Effector CD8-positive, alpha-beta T cell (primary cell): Measurements from ENCODE around the gene MAPK4.

Experiments used
- DNase-seq: peaks from one replicate; lab custom pipeline; 2025; lab: John Stamatoyannopoulos, UW

Gene MAPK4

DNA sequence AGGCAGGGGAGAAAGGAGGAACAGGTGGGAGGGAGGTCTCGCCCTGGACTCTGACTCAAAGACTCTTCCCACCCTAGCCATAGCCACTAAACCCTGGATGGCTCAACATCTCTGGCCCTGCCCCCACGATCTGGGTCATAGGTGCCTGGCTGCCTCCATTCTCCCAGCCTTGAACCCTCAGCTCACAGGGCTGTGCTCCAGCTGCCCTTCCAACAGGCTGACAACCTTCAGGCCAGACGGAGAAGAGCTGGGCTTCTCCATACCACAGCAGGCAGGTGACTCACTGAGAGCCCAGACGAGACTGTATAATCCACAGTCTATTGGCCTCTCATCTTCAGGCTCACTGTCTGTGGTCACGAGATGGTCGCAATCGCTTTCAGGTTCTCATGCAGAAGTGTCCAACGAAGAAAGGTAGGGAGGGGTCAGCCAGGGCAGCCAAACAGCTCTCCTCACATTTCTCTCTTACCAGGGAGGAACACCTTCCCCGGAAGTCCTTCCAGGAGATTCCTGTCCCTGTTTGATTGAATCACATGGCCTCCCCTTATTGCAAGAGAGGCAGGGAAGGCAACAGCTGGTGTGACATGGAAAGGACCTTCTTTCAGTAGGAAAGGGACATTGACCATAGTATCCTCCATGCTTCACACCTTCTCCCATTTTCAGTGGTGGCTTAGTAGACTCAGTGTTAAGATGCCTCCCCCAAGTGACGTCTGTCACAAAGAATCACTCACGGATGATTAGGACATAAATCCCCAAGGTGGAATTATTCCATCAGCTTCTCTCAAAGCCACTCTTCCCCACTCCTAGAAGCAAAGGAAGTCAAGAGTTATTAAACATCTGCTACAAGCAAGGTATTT is 159.8 kb downstream of the MAPK4 start:
- DNase-seq = no peak

- no peak for DNase-seq
Measured at GRCh38 chr18:50720325-50720674, 160.4 kb downstream of the MAPK4 start.

DNA sequence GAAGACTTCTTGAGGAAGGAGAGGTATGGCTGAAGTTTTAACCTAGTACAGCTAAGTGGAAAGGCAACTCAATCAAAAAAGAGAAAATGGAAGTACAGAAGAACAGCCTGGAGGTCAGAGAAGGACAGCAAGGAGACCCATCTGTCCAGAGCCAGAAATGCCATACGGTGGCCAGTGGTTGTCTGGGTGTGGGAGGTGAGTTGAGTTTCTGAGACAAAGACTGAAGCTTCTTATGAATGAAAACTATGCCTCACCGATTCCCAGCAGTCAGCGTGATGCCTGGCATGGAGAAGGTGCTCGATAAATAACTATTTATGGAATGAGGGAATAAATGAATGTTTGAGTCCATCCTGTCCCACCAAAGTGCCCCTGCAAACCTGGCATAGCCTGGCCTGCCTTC is 161.1 kb downstream of the MAPK4 start:
- no peak for DNase-seq

DNA sequence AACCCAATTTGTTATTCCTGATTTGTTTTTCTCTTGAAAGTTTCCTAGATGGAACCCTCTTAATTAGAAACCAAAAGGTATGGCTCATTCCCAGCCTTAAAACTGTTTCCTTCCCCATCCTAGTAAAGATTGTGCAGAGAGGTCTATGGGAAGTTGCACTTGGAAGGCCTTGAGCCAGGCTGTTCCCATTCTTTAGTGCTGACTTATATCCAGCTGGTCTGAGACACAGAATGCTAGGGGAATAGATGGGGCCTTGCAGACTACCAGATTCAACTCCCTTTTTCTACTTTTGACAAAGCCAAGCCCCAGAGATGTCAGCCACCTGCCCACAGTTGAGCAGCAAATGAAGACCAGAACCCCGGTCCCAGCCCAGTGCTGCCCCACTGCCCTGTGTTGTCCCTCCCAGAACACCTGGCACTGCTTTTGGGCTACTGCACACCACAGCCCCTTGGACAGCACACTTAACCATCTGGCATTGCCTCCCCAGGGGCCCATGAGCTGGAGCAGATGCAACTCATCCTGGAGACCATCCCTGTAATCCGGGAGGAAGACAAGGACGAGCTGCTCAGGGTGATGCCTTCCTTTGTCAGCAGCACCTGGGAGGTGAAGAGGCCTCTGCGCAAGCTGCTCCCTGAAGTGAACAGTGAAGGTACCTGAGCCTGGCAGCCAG is 161.7 kb downstream of the MAPK4 start:
- DNase-seq = no peak

DNA sequence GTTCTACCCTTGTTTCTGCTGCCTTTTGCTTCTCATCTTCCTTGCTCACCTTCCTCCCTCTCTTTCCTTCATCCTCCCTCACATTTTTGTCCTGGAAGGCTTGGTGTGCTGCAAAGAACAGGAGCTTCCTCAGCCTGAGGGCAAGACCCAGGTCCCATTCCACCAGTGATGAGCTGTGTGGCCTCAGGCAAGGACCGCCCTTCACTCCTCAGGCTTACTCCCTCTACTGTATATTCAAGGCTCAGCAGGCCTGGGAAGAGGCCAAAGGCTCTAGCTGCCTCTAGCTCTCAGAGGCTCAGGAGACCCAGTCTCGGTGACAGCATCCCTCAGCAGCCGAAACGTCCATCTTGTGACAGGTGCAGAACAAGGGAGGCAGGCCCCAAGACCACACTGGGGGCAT is 162.4 kb downstream of the MAPK4 start:
- no peak for DNase-seq

DNA sequence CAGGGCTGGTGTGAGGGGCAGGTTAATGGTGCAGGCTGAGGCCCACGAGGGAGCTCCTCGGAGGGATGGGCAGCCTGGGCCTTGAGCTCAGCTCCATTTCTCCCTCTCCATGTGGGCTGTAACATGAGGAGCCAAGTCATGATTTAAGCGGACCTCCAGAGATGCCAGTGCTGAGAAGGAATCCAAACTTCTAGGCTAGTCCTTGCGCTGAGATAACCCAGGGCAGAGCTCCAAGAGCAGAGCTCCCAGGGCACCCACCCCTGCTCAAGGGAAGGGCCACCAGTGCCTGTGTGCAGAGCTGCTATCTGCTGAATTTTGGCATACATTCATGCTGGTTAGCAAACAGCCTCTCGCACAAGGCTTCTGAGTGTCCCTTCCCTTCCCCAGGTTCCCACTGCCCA is 164.9 kb downstream of the MAPK4 start:
- no peak for DNase-seq

- no peak for DNase-seq
Measured at GRCh38 chr18:50726960-50727589, 167.2 kb downstream of the MAPK4 start.

- no peak for DNase-seq
Measured at GRCh38 chr18:50727721-50728471, 168.0 kb downstream of the MAPK4 start.

DNA sequence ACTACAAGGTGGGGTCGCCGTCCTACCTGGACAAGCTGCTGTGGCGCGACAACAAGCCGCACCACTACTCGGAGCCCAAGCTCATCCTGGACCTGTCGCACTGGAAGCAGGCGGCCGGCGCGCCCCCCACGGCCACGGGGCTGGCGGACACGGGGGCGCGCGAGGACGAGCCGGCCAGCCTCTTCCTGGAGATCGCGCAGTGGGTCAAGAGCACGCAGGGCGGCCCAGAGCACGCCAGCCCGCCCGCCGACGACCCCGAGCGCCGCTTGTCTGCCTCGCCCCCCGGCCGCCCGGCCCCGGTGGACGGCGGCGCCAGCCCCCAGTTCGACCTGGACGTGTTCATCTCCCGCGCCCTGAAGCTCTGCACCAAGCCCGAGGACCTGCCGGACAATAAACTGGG is 169.5 kb downstream of the MAPK4 start:
- DNase-seq = no peak

DNA sequence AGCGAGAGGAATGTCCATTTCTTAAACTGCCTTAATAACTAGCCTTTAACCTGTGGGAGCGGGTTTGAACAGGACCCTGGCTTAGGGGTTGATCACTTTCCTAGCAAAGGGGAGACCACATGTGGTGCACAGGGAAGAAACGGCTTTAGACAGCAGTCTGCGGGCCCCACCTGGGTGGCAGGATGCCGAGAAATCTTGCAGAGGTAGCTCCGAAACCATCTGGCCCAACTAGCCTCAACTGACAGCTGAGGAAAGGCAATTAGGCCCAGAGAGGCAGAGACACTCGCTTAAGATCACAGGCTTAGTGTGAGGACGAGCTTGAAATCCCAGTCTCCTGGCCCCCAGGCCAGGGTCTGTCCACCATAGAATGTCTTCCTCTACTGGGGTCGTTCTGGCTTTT is 170.1 kb downstream of the MAPK4 start:
- no peak for DNase-seq

GRCh38 chr18:50734342-50734741 is 174.5 kb downstream of the MAPK4 start:
- no peak for DNase-seq

DNA sequence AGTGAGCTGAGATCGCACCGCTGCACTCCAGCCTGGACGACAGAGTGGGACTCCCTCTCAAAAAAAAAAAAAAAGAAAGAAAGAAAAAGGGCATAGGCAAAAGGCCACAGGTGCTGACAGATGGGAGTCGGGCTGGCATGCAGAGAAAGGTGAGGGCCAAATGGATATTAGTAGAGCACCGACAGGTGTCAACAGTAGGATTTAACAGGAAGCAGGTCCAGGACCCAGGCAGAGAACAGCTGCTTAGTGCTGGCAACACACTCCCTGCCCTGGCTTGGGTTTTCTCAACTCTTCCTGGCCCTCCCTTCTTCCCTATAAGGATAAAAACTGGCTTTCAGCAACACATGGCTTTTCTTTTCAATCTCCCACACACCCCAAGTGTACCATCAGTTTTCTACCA is 175.0 kb downstream of the MAPK4 start:
- DNase-seq = no peak

DNA sequence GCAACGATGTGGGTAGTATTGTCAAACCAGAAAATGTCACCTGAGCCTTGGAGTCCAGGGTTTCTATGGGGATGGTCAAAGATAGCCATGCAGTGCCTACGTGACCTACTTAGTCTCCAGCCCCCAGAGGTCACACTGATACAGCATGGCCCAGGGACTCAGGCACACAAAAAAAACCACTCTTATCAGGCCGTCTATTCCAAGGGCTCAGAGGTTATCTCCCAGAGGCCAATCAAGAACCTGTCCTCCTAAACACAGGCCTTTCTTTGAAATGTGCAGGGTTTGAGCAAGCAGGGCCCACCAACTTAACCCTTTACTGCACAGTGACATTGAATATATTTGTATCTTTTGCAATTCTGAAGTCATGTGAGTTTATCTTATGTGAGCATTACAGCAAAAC is 177.2 kb downstream of the MAPK4 start:
- DNase-seq = no peak

- no peak for DNase-seq
Measured at GRCh38 chr18:50738098-50738757, 178.3 kb downstream of the MAPK4 start.

GRCh38 chr18:50742952-50743351 is 183.1 kb downstream of the MAPK4 start:
- no peak for DNase-seq

DNA sequence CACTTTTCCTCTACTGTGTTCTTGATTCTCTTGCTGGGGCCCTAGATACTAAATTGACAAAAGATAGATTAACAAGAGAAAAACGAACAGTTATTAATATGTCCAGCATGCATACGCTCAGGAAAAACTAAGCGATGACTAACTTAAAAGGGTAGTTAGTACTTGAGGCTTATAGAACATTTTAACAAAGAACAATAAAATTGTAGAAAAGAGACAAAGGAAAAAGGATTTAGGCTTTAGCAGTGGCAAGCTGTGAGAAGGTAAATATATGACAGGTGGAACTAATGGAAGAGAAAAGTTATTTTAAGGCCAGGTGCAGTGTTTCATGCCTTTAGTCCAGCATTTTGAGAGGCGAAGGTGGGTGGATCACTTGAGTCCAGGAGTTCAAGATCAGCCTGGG is 184.4 kb downstream of the MAPK4 start:
- no peak for DNase-seq

DNA sequence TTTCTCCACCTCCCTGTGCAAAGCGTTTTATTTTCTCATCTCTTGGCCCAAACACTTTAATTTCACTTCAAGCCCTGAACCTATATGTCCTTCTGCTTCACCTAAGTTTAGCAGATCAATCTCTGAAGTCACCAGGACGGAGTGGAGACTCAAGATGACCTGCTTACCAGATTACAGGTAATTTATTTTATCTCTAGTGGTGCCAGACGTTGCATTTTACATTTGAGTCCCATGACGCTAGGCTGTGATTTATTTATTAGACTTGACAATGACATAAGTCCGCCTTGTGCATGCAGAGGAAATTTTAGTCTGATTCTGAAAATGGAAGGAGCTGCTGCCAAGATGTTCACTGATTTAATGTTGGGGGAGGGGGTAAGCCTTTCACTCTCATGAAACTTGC is 186.1 kb downstream of the MAPK4 start:
- no peak for DNase-seq

- no peak for DNase-seq
Measured at GRCh38 chr18:50747849-50748242, 188.0 kb downstream of the MAPK4 start.

GRCh38 chr18:50748243-50749229 is 188.6 kb downstream of the MAPK4 start:
- no peak for DNase-seq

- no peak for DNase-seq
Measured at GRCh38 chr18:50749421-50749820, 189.5 kb downstream of the MAPK4 start.

DNA sequence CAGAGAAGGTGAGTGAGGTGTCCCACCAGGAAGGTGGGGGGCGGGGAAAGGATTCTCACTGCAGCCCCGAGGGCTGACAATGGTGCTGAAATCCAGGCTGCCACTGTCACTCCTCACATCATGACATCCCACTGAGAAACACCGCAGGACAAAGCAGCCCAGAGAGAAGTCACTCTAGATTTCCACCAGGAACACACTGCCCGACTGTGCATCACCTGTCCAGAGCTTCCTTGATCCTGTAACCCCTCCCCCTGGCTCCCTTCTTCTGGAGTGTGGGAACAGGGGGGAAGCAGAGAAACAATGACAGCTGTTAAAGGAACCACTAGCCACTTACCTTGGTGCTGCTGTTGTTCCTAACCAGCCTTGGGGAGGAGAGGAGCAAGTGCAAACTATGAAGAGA is 190.1 kb downstream of the MAPK4 start:
- DNase-seq = no peak
